ENCODE results near the gene MSI2.
A peak's percentile ranks its signal among the peaks of the same experiment; 100 is the strongest.

The MSI2 gene

GRCh38 chr17:57273490-57273889 is 17.2 kb downstream of the MSI2 start:
- DNase-seq, result no peak

GRCh38 chr17:57274162-57274561 is 17.8 kb downstream of the MSI2 start:
- DNase-seq, result no peak

- no peak for DNase-seq
Measured at GRCh38 chr17:57275071-57275764, 18.9 kb downstream of the MSI2 start.

- DNase-seq, result no peak
Measured at GRCh38 chr17:57276621-57277020, 20.3 kb downstream of the MSI2 start.

GRCh38 chr17:57277923-57278604 is 21.7 kb downstream of the MSI2 start:
- no peak for DNase-seq

- no peak for DNase-seq
Measured at GRCh38 chr17:57278740-57279387, 22.5 kb downstream of the MSI2 start.

GRCh38 chr17:57279432-57279831 is 23.1 kb downstream of the MSI2 start:
- no peak for DNase-seq

GRCh38 chr17:57281887-57282286 is 25.6 kb downstream of the MSI2 start:
- no peak for DNase-seq

- DNase-seq, result no peak
Measured at GRCh38 chr17:57282296-57282695, 26.0 kb downstream of the MSI2 start.

GRCh38 chr17:57283203-57283971 is 27.1 kb downstream of the MSI2 start:
- no peak for DNase-seq

- no peak for DNase-seq
Measured at GRCh38 chr17:57284583-57284982, 28.3 kb downstream of the MSI2 start.

GRCh38 chr17:57284984-57285646 is 28.8 kb downstream of the MSI2 start:
- DNase-seq, result peak; percentile 5

- no peak for DNase-seq
Measured at GRCh38 chr17:57285701-57286100, 29.4 kb downstream of the MSI2 start.

GRCh38 chr17:57286399-57287105 is 30.2 kb downstream of the MSI2 start:
- DNase-seq, result no peak

- DNase-seq, result no peak
Measured at GRCh38 chr17:57288040-57288772, 31.9 kb downstream of the MSI2 start.

GRCh38 chr17:57288773-57289121 is 32.4 kb downstream of the MSI2 start:
- DNase-seq, result no peak

- DNase-seq, result no peak
Measured at GRCh38 chr17:57289130-57289529, 32.8 kb downstream of the MSI2 start.

- DNase-seq, result no peak
Measured at GRCh38 chr17:57289613-57290012, 33.3 kb downstream of the MSI2 start.

GRCh38 chr17:57290981-57291380 is 34.7 kb downstream of the MSI2 start:
- DNase-seq, result no peak

GRCh38 chr17:57292091-57292490 is 35.8 kb downstream of the MSI2 start:
- DNase-seq, result no peak

GRCh38 chr17:57293077-57293476 is 36.8 kb downstream of the MSI2 start:
- DNase-seq, result no peak

- no peak for DNase-seq
Measured at GRCh38 chr17:57294101-57294500, 37.8 kb downstream of the MSI2 start.
